ENCODE results near the gene SMAD9. TPM values are rescaled to one million over a fixed set of nuclear protein-coding genes. Genes with fewer than 3 reads are reported as not detected.
A peak's percentile ranks its signal among the peaks of the same experiment; 100 is the strongest.

SMAD9 gene
- total and polyA plus RNA-seq, 8 donors, result 0.32 to 1.6 (median 1.0) TPM

- intact Hi-C loops (cut with DNase I), result no loop called here
- no peaks in the 10 kb centered on the region for H3K36me3 ChIP-seq
- ATAC-seq (no peak), FAIRE-seq (no peak), DNase-seq (no peak)
- H3K4me1 ChIP-seq, result no peaks in the 10 kb centered on the region
- no peak overlapping the region for H3K27ac ChIP-seq
- 72 to 73% methylated on average over 4 of the region's 4 CpGs for WGBS, 2 donors
- H3K27me3 ChIP-seq, result no peaks in the 10 kb centered on the region
- H3K4me3 ChIP-seq, result no peak overlapping the region
- TF ChIP-seq, protein P1, sequence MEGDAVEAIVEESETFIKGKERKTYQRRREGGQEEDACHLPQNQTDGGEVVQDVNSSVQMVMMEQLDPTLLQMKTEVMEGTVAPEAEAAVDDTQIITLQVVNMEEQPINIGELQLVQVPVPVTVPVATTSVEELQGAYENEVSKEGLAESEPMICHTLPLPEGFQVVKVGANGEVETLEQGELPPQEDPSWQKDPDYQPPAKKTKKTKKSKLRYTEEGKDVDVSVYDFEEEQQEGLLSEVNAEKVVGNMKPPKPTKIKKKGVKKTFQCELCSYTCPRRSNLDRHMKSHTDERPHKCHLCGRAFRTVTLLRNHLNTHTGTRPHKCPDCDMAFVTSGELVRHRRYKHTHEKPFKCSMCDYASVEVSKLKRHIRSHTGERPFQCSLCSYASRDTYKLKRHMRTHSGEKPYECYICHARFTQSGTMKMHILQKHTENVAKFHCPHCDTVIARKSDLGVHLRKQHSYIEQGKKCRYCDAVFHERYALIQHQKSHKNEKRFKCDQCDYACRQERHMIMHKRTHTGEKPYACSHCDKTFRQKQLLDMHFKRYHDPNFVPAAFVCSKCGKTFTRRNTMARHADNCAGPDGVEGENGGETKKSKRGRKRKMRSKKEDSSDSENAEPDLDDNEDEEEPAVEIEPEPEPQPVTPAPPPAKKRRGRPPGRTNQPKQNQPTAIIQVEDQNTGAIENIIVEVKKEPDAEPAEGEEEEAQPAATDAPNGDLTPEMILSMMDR (IDR thresholded peaks at IDR 0.05), result no peak
- no peaks in the 10 kb centered on the region for H3K9me3 ChIP-seq
Measured at GRCh38 chr13:36875961-36876360, 44.1 kb downstream of the SMAD9 start.

DNA sequence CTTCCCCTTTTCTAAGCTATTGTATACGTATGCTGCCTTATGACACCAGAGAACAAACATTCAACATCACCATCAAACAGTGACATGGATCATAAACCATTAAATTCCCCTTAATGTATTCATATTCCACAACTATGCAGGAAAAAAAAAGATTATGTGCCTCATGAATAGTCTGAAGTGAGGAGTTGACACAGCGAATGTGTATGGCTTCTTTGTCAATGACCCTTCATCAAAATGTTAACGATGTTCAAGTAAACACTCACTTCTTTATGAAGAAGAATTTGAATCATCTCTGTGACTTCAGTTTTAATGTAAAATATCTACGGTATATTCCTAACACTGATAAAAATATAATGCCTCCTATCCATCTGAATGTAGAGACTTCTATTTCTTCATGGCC is 44.6 kb downstream of the SMAD9 start:
- intact Hi-C loops (cut with DNase I), result no loop called here
- no peak for FAIRE-seq
- no peak for DNase-seq
- no peaks in the 10 kb centered on the region for H3K27me3 ChIP-seq
- H3K4me3 ChIP-seq, result no peak overlapping the region
- no peaks in the 10 kb centered on the region for H3K36me3 ChIP-seq
- ATAC-seq, result no peak
- TF ChIP-seq, protein P1 (IDR thresholded peaks at IDR 0.05), result no peak
- WGBS, 2 donors, result 81 to 90% methylated on average over 4 of the region's 4 CpGs
- H3K27ac ChIP-seq, result no peak overlapping the region
- no peaks in the 10 kb centered on the region for H3K4me1 ChIP-seq
- no peaks in the 10 kb centered on the region for H3K9me3 ChIP-seq

- FAIRE-seq (no peak), DNase-seq (no peak), ATAC-seq (peak in 1 of 4 donors; percentile 38)
- H3K9me3 ChIP-seq, result no peaks in the 10 kb centered on the region
- TF ChIP-seq, protein P1 (IDR thresholded peaks at IDR 0.05), result no peak
- H3K4me1 ChIP-seq, result no peaks in the 10 kb centered on the region
- intact Hi-C loops (cut with DNase I), result no loop called here
- no peaks in the 10 kb centered on the region for H3K27me3 ChIP-seq
- H3K27ac ChIP-seq, result no peak overlapping the region
- H3K36me3 ChIP-seq, result no peaks in the 10 kb centered on the region
- no peak overlapping the region for H3K4me3 ChIP-seq
- 74 to 80% methylated on average over 10 of the region's 10 CpGs for WGBS, 2 donors
Measured at GRCh38 chr13:36872621-36873020, 47.4 kb downstream of the SMAD9 start.

DNA sequence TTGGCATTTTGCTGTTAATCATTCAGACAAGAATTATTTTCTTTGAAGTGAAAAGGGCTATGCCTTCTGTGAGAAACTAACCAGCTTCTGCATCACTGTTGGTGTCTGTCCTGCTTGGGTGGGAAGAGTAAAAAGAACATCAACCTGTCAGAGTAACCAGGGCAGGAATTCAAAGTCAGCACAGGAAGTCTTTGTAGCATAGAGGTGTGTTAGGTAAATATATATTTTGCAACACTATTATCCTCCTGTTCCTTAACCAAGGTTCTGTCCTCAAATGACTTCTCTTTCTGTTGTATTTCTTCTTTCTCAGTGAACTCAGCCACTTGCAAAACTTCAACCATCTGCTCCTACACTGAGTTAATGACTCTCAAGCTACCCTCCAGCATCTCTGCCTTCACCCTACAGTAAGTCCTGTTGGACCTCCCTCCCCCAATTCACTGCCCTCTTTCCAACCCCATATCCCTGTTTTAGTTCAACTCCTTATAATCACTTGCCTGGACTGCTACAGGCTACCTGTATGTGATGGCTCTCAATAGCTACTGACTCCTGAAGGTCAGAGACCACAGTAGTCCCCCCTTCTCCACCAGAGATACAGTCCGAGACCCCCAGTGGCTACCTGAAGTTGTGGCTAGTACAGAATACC is 49.9 kb downstream of the SMAD9 start:
- H3K9me3 ChIP-seq, result no peaks in the 10 kb centered on the region
- H3K36me3 ChIP-seq, result no peaks in the 10 kb centered on the region
- no peaks in the 10 kb centered on the region for H3K27me3 ChIP-seq
- no peak overlapping the region for H3K4me3 ChIP-seq
- FAIRE-seq (no peak), DNase-seq (no peak), ATAC-seq (no peak)
- WGBS, 2 donors, result 63 to 67% methylated on average over 1 of the region's 1 CpG
- H3K27ac ChIP-seq, result no peak overlapping the region
- H3K4me1 ChIP-seq, result no peaks in the 10 kb centered on the region
- TF ChIP-seq, protein P1 (IDR thresholded peaks at IDR 0.05), result no peak
- intact Hi-C loops (cut with DNase I), result no loop called here

DNA sequence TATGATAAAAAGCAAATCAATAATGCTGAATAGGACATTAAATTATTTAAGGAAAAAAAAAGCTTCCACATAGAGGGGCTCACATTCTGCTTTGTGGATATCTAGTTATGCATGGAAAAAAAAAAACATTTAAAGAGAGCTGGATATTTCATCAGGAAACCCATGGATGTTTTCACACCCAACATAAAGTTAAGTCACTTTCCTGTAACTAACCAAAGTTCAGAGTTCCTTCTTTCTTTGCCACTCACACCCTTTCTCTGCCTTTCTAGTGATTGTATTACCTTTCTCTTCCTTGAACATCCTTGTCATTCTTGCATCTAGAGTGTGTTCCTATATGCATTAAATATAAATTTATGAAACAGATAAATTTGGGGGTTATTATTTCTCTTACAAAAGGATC is 53.8 kb downstream of the SMAD9 start:
- ATAC-seq, result no peak
- TF ChIP-seq, protein P1 (IDR thresholded peaks at IDR 0.05), result no peak
- Histone ChIP-seq H3K36me3 (no peaks in the 10 kb centered on the region), H3K4me3 (no peak overlapping the region), H3K9me3 (no peaks in the 10 kb centered on the region), H3K27me3 (no peaks in the 10 kb centered on the region), H3K27ac (no peak overlapping the region), H3K4me1 (no peaks in the 10 kb centered on the region)
- FAIRE-seq, result no peak
- intact Hi-C loops (cut with DNase I), result no loop called here
- DNase-seq, result no peak
